GM12878 (cell line): ENCODE measurements around the gene NTM. TPM values are rescaled to one million over a fixed set of nuclear protein-coding genes. Genes with fewer than 3 reads are reported as not detected.

ENCODE experiments used
- ATAC-seq: fragments of 200-7000 bp; cut with Tn5 transposase; 3 replicates; pipeline ENCODE4 v1.9.1; 2020; ENCODE audit warnings: mild to moderate bottlenecking, moderate library complexity
- BruUV-seq: library from RNA; stranded (reverse); fragments of 400-500 nt; replicated peaks from 2 replicates; lab custom pipeline; 2021; lab: Mats Ljungman, UMichigan
- CTCF ChIA-PET: fragments of 300-600 bp; sonication (Branson Sonifier 250); formaldehyde crosslinking; extraction: SDS; loops from one replicate; lab custom pipeline; 2021; ENCODE audit warnings: inconsistent platforms; lab: Yijun Ruan, JAX
- POLR2A ChIA-PET: fragments of 350-600 bp; formaldehyde crosslinking; extraction: SDS; loops from one replicate; lab custom pipeline; 2021; ENCODE audit warnings: inconsistent platforms; lab: Charles Lee
- RAD21 ChIA-PET: fragments of 300-600 bp; sonication (Branson Sonifier 250); formaldehyde crosslinking; loops from one replicate; lab custom pipeline; 2023; ENCODE audit warnings: antibody characterized with exemption; ENCODE audit not compliant: unreplicated experiment; lab: Charles Lee
- SMC1A ChIA-PET: fragments of 300-600 bp; sonication (Branson Sonifier 250); formaldehyde crosslinking; loops from one replicate; lab custom pipeline; 2023; ENCODE audit not compliant: unreplicated experiment, uncharacterized antibody; lab: Charles Lee
- DNase-seq: peaks from one replicate; pipeline ENCODE4 v3.0.0-alpha.2; 2011; ENCODE audit warnings: low read depth, low spot score
- FAIRE-seq: peaks from 3 replicates; lab custom pipeline; 2011; peaks lifted over from hg19 to GRCh38; lab: Jason Lieb, UNC
- H2AFZ ChIP-seq: 2 replicates; pipeline ENCODE4 v1.6.0; 2011; ENCODE audit warnings: low read depth, low read length, control low read depth; ENCODE audit not compliant: control insufficient read depth
- H3K27ac ChIP-seq: 2 replicates; pipeline ENCODE4 v1.5.1; 2011; ENCODE audit warnings: control low read depth; ENCODE audit not compliant: control insufficient read depth, insufficient read depth
- H3K27me3 ChIP-seq, 2 experiments: replicated peaks in 1 of 2; 2 replicates each; pipeline versions ENCODE4 v1.6.0 to v1.6.1; 2011; ENCODE audit warnings: low read length in 1 of 2; ENCODE audit not compliant: control insufficient read depth in 2 of 2, insufficient read depth in 2 of 2
- H3K36me3 ChIP-seq, 2 experiments: 2 replicates each; pipeline ENCODE4 v1.5.1; 2011; ENCODE audit warnings: low read length in 1 of 2; ENCODE audit not compliant: control insufficient read depth in 2 of 2, insufficient read depth in 2 of 2
- H3K4me1 ChIP-seq: 2 replicates; pipeline ENCODE4 v1.6.1; 2011; ENCODE audit warnings: mild to moderate bottlenecking, low read length, moderate library complexity, mixed read lengths; ENCODE audit not compliant: control insufficient read depth, insufficient read depth
- H3K4me2 ChIP-seq: 2 replicates; pipeline ENCODE4 v1.6.0; 2011; ENCODE audit warnings: control low read depth; ENCODE audit not compliant: control insufficient read depth, insufficient read depth
- H3K4me3 ChIP-seq: fragments of 200-600 bp; sonication (generic); 2 replicates; pipeline ENCODE4 v1.5.1; 2016
- H3K79me2 ChIP-seq: 2 replicates; pipeline ENCODE4 v1.6.0; 2011; ENCODE audit warnings: low read length; ENCODE audit not compliant: control insufficient read depth, insufficient read depth
- H3K9ac ChIP-seq: 2 replicates; pipeline ENCODE4 v1.8.0; 2011; ENCODE audit warnings: low read length, control low read depth, mixed read lengths; ENCODE audit not compliant: control insufficient read depth, insufficient read depth
- H3K9me3 ChIP-seq: replicated peaks from 3 replicates; pipeline ENCODE4 v1.5.1; 2011; ENCODE audit warnings: mild to moderate bottlenecking, low read length; ENCODE audit not compliant: control insufficient read depth, insufficient read depth
- H4K20me1 ChIP-seq: 2 replicates; pipeline ENCODE4 v1.6.0; 2011; ENCODE audit not compliant: control insufficient read depth, insufficient read depth
- ATF7 ChIP-seq: fragments of 450-650 bp; IDR thresholded peaks from 2 replicates; pipeline ENCODE4 v1.6.1; 2016; ENCODE audit warnings: low read depth, mild to moderate bottlenecking
- BCL3 ChIP-seq: IDR thresholded peaks from 2 replicates; pipeline ENCODE4 v1.6.1; 2011; ENCODE audit warnings: borderline replicate concordance, low read depth, mild to moderate bottlenecking, moderate library complexity, low read length; ENCODE audit not compliant: insufficient read depth, poor library complexity, severe bottlenecking
- BMI1 ChIP-seq: fragments of 450-650 bp; IDR thresholded peaks from 2 replicates; pipeline ENCODE4 v1.6.1; 2016; ENCODE audit warnings: mild to moderate bottlenecking, moderate library complexity, borderline replicate concordance
- CEBPB ChIP-seq, 2 experiments: fragments of 150-350 bp in 1 of 2; IDR thresholded peaks; 2 replicates each; pipeline ENCODE4 v1.6.1; 2012 to 2014; ENCODE audit warnings: low read depth in 2 of 2, low read length in 2 of 2, borderline replicate concordance in 1 of 2, inconsistent platforms in 1 of 2
- CREB1 ChIP-seq: IDR thresholded peaks from 2 replicates; pipeline ENCODE4 v1.6.1; 2012; ENCODE audit warnings: low read depth, mild to moderate bottlenecking, inconsistent platforms
- DPF2 ChIP-seq: fragments of 450-650 bp; IDR thresholded peaks from 2 replicates; pipeline ENCODE4 v1.6.1; 2017; ENCODE audit warnings: mild to moderate bottlenecking
- SIN3A ChIP-seq: IDR thresholded peaks from 2 replicates; pipeline ENCODE4 v1.6.1; 2012; ENCODE audit warnings: low read depth, low read length, improper control_type of control experiment
- SRF ChIP-seq, 2 experiments: IDR thresholded peaks; 2 replicates each; pipeline ENCODE4 v1.6.1; 2011; ENCODE audit warnings: low read depth in 2 of 2, low read length in 2 of 2, mild to moderate bottlenecking in 1 of 2, moderate library complexity in 1 of 2
- ZNF207 ChIP-seq: fragments of 450-650 bp; IDR thresholded peaks from 2 replicates; pipeline ENCODE4 v1.6.1; 2014; ENCODE audit warnings: antibody characterized with exemption, mild to moderate bottlenecking, borderline replicate concordance
- ZNF274 ChIP-seq: IDR thresholded peaks from one replicate; pipeline ENCODE4 v1.8.0; 2011; ENCODE audit not compliant: insufficient read length, insufficient read depth
- WGBS: methylation state at CpG from one replicate; pipeline ENCODE4 v1.1.6; 2016; ENCODE audit warnings: low lambda C conversion rate; ENCODE audit not compliant: insufficient replicate concordance, insufficient coverage; ENCODE audit errors: missing lambda C conversion rate; 5-methylcytosine and 5-hydroxymethylcytosine counted together
- in situ Hi-C: fragments of 300-500 bp; cut with MboI; formaldehyde crosslinking; loops from 9 replicates; pipeline ENCODE4 v1.14.3; 2018; ENCODE audit warnings: mixed read lengths
- intact Hi-C: fragments of 100-400 bp; cut with micrococcal nuclease; formaldehyde crosslinking; loops from one replicate; pipeline ENCODE4 v1.14.2; 2022; ENCODE audit not compliant: unreplicated experiment
- polyA plus RNA-seq, 11 experiments: library from polyadenylated mRNA; depleted of rRNA in 4 of 11; unstranded in 6 of 11; stranded (reverse) in 5 of 11; fragments of >200 nt; fragmentation: Nextera tagmentation in 4 of 11; fragmentation: Illumina TruSeq in 1 of 11; extraction: Ambion mirVana in 4 of 11; extraction: Trizol in 1 of 11; gene quantifications; 1 replicate in 1 of 11; 2 replicates in 10 of 11; pipeline versions ENCODE4 v1.2.1 to v1.2.3, GENCODE V29; 2011 to 2016; ENCODE audit warnings: inconsistent platforms in 2 of 11, missing spikeins in 2 of 11, low read depth in 1 of 11
- total RNA-seq, 4 experiments: library from RNA; depleted of rRNA in 3 of 4; stranded (reverse); fragments of >200 nt in 3 of 4; fragmentation: Illumina TruSeq in 1 of 4; extraction: Trizol in 1 of 4; gene quantifications; 2 replicates each; pipeline versions ENCODE4 v1.2.1 to v1.2.3, GENCODE V29; 2013 to 2021
- TF ChIP-seq, protein P1 (sequence below): fragments of 450-650 bp; formaldehyde crosslinking; IDR thresholded peaks from 2 replicates; pipeline ENCODE4 v1.4.0; 2022; ENCODE audit warnings: mild to moderate bottlenecking, moderate library complexity
- TF ChIP-seq, protein P2 (sequence below), 3 experiments: IDR thresholded peaks in 2 of 3; conservative IDR thresholded peaks in 1 of 3; 2 replicates each; pipeline ENCODE4 v1.5.1; 2011; ENCODE audit warnings: low read depth in 3 of 3, low read length in 3 of 3, mild to moderate bottlenecking in 3 of 3, control low read depth in 2 of 3, moderate library complexity in 2 of 3, inconsistent platforms in 1 of 3, mixed read lengths in 1 of 3; ENCODE audit not compliant: control insufficient read depth in 2 of 3, insufficient read depth in 1 of 3; ENCODE audit errors: extremely low read depth in 1 of 3

NTM gene
- total and polyA plus RNA-seq, 10 of the 15 experiments (the other 5 are each of a cell fraction or from before 2014, with no cell fraction given) = not detected

DNA sequence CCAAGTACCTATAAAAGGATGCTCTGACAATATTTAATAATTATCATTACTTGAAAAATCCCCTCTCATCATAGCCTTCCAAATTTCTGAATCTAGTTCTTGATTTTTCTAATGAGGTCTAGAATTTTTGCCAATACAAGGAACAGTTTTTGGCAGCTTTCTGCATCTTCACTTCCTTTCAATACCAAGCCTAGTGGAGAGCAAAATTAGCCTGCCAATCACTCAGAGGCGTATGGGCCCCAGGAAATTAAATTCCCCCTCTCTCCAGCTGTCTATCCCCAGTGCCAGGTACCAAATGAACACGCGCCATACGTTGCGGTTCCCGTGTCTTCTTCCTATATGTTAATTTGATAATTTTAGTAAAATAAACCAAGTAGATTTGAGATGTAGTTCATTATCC, 293.9 kb downstream of the NTM start (continued):
- no peak for TF ChIP-seq CEBPB (IDR thresholded peaks at IDR 0.05; ENCODE audit: borderline replicate concordance in 1 of 2, low read depth in 2 of 2, low read length in 2 of 2)
- TF ChIP-seq ZNF274 = no peak
- TF ChIP-seq, protein P1, sequence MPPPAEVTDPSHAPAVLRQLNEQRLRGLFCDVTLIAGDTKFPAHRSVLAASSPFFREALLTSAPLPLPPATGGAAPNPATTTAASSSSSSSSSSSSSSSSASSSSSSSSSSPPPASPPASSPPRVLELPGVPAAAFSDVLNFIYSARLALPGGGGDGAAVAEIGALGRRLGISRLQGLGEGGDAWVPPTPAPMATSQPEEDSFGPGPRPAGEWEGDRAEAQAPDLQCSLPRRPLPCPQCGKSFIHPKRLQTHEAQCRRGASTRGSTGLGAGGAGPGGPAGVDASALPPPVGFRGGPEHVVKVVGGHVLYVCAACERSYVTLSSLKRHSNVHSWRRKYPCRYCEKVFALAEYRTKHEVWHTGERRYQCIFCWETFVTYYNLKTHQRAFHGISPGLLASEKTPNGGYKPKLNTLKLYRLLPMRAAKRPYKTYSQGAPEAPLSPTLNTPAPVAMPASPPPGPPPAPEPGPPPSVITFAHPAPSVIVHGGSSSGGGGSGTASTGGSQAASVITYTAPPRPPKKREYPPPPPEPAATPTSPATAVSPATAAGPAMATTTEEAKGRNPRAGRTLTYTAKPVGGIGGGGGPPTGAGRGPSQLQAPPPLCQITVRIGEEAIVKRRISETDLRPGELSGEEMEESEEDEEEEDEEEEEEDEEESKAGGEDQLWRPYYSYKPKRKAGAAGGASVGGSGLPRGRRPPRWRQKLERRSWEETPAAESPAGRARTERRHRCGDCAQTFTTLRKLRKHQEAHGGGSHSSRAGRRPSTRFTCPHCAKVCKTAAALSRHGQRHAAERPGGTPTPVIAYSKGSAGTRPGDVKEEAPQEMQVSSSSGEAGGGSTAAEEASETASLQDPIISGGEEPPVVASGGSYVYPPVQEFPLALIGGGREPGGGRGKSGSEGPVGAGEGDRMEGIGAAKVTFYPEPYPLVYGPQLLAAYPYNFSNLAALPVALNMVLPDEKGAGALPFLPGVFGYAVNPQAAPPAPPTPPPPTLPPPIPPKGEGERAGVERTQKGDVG (CRISPR knock-in tag) = no peak
- no peak for TF ChIP-seq DPF2

DNA sequence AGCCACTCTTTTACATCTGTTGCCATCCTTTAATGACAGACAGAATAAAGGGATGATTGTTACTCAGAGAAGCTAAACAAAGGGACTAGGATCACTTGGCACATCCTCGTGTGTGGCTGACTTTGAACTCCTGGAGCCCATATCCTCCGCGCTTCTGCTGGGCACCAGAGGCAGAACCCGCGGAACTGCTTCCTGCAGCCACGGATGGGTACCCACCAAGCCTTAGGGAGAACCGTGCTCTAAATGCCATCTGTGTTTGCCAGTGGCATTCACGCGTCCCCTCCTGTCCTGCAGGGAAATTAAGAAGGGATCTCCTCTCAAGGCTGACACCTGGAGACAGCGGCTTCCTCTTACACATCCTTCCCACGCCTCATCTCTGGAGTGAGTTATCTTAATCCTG, 294.4 kb downstream of the NTM start:
- FAIRE-seq = no peak
- Histone ChIP-seq H3K9me3 (no peaks in the 10 kb centered on the region), H3K4me1 (no peaks in the 10 kb centered on the region), H3K4me3 (no peak overlapping the region), H2AFZ (no peak overlapping the region), H3K79me2 (no peaks in the 10 kb centered on the region), H3K27ac (no peak overlapping the region), H3K36me3 (no peaks in the 10 kb centered on the region), H4K20me1 (no peaks in the 10 kb centered on the region), H3K4me2 (no peak overlapping the region), H3K9ac (no peak overlapping the region), H3K27me3 (peaks cover 0 to 6% of the 10 kb centered on the region in 2 experiments; a peak in 1 of 4 replicates)
- in situ Hi-C loops = loop anchor here (5.0 kb wide), 1 partner anchor 83 kb away; no protein-coding TSS in a partner anchor
- intact Hi-C loops = no loop called here
- no TSS peak for BruUV-seq
- ChIA-PET POLR2A (no interaction called here), SMC1A (no interaction called here), CTCF (interaction anchor here (0.7 to 4.7 kb wide), 2 partner anchors 10 to 1154 kb away, joined by 4 to 17 read pairs; no protein-coding TSS in a partner anchor), RAD21 (no interaction called here)
- 60% methylated on average over 11 of the region's 11 CpGs for WGBS
- ATAC-seq = no peak
- DNase-seq = no peak
- TF ChIP-seq, protein P2, sequence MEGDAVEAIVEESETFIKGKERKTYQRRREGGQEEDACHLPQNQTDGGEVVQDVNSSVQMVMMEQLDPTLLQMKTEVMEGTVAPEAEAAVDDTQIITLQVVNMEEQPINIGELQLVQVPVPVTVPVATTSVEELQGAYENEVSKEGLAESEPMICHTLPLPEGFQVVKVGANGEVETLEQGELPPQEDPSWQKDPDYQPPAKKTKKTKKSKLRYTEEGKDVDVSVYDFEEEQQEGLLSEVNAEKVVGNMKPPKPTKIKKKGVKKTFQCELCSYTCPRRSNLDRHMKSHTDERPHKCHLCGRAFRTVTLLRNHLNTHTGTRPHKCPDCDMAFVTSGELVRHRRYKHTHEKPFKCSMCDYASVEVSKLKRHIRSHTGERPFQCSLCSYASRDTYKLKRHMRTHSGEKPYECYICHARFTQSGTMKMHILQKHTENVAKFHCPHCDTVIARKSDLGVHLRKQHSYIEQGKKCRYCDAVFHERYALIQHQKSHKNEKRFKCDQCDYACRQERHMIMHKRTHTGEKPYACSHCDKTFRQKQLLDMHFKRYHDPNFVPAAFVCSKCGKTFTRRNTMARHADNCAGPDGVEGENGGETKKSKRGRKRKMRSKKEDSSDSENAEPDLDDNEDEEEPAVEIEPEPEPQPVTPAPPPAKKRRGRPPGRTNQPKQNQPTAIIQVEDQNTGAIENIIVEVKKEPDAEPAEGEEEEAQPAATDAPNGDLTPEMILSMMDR (IDR thresholded peaks at IDR 0.05 in 2 of 3, conservative IDR thresholded peaks at IDR 0.05 in 1 of 3; ENCODE audit: control insufficient read depth in 2 of 3, extremely low read depth in 1 of 3, insufficient read depth in 1 of 3, low read depth in 3 of 3, low read length in 3 of 3) = no peak
- TF ChIP-seq ZNF207 (no peak), SIN3A (no peak), CREB1 (no peak), BCL3 (no peak), BMI1 (no peak), SRF (IDR thresholded peaks at IDR 0.05; ENCODE audit: low read depth in 2 of 2, low read length in 2 of 2) (no peak), ATF7 (no peak)
